Measurements from ENCODE around the gene SETMAR.

DNA sequence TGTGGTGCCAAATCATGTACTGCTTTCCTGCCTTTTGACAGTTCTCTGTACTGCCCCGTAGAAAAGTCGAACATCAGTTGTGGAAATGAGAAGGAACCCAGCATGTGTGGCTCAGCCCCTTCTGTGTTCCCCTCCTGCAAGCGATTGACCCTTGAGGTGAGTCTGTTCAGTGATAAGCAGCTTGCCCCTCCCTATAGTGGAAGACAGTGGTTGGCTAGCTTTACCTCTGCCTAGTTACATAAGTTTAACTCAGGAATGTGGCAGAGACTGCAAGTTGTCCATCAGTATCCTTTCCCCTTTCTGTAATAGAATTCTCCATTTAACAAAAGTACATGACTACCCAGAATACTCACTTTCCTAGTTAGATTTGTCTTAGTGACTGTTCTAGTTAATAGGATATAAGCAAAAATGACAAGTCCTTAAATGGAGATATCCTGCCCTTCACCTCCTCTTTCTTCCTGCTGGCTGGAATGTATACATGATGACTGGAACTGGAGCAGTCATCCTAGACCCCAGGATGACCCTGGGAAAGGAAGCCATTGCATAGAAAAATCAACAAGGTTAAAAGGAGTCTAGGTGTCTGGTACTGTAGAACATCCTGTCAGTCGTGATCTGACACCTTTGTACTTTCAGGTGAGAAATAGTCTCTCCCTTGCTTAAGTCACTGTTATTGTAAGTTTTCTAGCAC is 10.6 kb downstream of the SETMAR start:
- TF ChIP-seq, protein P1, sequence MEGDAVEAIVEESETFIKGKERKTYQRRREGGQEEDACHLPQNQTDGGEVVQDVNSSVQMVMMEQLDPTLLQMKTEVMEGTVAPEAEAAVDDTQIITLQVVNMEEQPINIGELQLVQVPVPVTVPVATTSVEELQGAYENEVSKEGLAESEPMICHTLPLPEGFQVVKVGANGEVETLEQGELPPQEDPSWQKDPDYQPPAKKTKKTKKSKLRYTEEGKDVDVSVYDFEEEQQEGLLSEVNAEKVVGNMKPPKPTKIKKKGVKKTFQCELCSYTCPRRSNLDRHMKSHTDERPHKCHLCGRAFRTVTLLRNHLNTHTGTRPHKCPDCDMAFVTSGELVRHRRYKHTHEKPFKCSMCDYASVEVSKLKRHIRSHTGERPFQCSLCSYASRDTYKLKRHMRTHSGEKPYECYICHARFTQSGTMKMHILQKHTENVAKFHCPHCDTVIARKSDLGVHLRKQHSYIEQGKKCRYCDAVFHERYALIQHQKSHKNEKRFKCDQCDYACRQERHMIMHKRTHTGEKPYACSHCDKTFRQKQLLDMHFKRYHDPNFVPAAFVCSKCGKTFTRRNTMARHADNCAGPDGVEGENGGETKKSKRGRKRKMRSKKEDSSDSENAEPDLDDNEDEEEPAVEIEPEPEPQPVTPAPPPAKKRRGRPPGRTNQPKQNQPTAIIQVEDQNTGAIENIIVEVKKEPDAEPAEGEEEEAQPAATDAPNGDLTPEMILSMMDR (conservative IDR thresholded peaks at IDR 0.05; ENCODE audit: low read length) = no peak
- TF ChIP-seq EZH2phosphoT487 (IDR thresholded peaks at IDR 0.05; ENCODE audit: borderline replicate concordance, low read depth, low read length) = no peak
